Measurements from ENCODE around the gene MBOAT7.

MBOAT7 gene

DNA sequence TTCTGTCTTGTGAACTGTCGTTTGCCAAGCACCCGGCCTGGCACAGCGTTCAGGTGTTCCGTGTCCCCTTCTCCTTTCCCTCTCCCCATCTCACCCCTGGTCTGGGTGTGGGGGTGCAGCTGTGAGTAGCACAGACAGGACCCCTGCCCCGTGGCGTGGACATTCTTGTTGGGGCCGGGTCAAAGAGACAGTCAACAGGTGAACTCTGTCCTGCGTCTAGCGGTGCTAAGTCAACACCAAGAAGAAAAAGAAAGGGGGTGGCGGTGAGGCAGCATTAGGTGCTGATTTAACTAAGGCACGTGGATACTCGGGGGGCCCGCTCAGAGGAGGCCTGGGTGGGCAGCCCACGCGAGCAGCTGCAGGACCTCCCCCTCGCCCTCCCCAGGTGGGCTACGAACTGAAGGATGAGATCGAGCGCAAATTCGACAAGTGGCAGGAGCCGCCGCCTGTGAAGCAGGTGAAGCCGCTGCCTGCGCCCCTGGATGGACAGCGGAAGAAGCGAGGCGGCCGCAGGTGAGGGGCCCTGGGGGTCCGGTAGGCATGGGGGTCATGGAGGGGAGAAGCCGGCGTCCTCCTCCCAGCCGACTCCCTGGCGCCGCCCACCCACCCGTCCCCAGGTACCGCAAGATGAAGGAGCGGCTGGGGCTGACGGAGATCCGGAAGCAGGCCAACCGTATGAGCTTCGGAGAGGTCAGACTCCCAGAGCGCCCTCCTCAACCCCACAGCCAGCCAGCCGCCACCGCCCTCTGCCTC, 61.5 kb downstream of the MBOAT7 start:
- Histone ChIP-seq H3K27ac (ENCODE audit: low read length) (no peak overlapping the region), H3K9me3 (ENCODE audit: insufficient read depth, low read depth, low read length) (no peaks in the 10 kb centered on the region), H3K4me1 (ENCODE audit: insufficient read depth, low read length) (no peaks in the 10 kb centered on the region), H3K36me3 (ENCODE audit: insufficient read depth, low read depth, low read length) (peaks cover 72% of the 10 kb centered on the region), H3K27me3 (ENCODE audit: insufficient read depth, low read length) (no peaks in the 10 kb centered on the region), H3K4me3 (ENCODE audit: low read length) (no peak overlapping the region), H3K9ac (ENCODE audit: low read depth, low read length) (no peak overlapping the region)

DNA sequence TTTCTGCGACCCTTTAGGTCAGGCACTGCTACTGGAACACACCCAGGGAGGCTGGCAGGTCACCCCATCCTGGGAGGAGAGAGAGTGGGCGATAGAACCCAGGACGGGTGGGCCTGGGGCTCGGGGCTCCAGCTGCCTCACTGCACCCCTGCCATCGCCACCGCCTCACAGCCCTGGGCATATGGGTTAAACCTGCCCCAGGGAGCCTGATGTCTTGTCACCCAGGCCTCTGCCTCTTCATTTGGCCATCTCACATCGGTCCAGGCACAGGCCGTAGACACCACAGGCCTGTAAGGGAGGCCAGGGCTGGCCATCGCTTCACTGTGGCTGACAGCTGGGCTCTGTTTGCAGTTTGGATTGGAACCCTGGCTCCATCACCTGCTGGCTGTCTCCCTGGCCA, 63.7 kb downstream of the MBOAT7 start:
- H3K4me3 ChIP-seq (ENCODE audit: low read length), result no peak overlapping the region
- H3K4me1 ChIP-seq (ENCODE audit: insufficient read depth, low read length), result no peaks in the 10 kb centered on the region
- no peak overlapping the region for H3K27ac ChIP-seq (ENCODE audit: low read length)
- H3K36me3 ChIP-seq (ENCODE audit: insufficient read depth, low read depth, low read length), result peaks cover 77% of the 10 kb centered on the region
- H3K27me3 ChIP-seq (ENCODE audit: insufficient read depth, low read length), result no peaks in the 10 kb centered on the region
- H3K9ac ChIP-seq (ENCODE audit: low read depth, low read length), result no peak overlapping the region
- no peaks in the 10 kb centered on the region for H3K9me3 ChIP-seq (ENCODE audit: insufficient read depth, low read depth, low read length)

DNA sequence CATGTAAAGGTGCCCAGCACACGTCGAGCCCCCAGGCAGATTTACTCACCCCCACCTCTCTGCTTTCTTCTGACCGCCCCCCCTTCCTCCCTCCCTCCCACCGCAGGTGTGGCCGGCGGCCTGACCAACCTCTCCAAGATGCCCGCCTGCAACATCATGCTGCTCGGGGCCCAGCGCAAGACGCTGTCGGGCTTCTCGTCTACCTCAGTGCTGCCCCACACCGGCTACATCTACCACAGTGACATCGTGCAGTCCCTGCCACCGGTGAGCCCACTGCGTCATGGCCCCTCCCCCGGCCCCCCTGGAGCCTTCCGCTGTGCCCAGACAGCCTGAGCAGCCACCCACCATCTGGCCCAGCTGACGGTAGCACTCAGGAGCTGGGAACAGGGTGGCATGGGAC, 65.0 kb downstream of the MBOAT7 start:
- H3K9ac ChIP-seq (ENCODE audit: low read depth, low read length), result no peak overlapping the region
- no peaks in the 10 kb centered on the region for H3K27me3 ChIP-seq (ENCODE audit: insufficient read depth, low read length)
- H3K4me1 ChIP-seq (ENCODE audit: insufficient read depth, low read length), result no peaks in the 10 kb centered on the region
- no peak overlapping the region for H3K27ac ChIP-seq (ENCODE audit: low read length)
- no peak overlapping the region for H3K4me3 ChIP-seq (ENCODE audit: low read length)
- no peaks in the 10 kb centered on the region for H3K9me3 ChIP-seq (ENCODE audit: insufficient read depth, low read depth, low read length)
- peaks cover 83% of the 10 kb centered on the region for H3K36me3 ChIP-seq (ENCODE audit: insufficient read depth, low read depth, low read length)

DNA sequence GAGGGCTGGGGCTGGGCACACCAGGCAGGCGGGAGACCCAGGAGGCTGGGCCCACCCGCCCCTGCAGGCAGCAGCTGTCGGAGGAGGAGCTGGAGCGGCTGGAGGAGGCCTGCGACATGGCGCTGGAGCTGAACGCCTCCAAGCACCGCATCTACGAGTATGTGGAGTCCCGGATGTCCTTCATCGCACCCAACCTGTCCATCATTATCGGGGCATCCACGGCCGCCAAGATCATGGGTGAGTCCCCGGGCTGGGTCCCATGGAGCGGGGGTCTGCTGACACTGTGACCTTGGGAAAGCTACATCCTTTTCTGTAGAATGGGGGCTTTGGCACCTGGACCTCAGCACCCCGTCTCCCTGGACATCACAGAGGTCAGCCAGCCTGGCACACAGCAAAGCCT, 65.7 kb downstream of the MBOAT7 start:
- Histone ChIP-seq H3K27ac (ENCODE audit: low read length) (no peak overlapping the region), H3K4me3 (ENCODE audit: low read length) (no peak overlapping the region), H3K9ac (ENCODE audit: low read depth, low read length) (no peak overlapping the region), H3K36me3 (ENCODE audit: insufficient read depth, low read depth, low read length) (peaks cover 81% of the 10 kb centered on the region), H3K4me1 (ENCODE audit: insufficient read depth, low read length) (no peaks in the 10 kb centered on the region), H3K27me3 (ENCODE audit: insufficient read depth, low read length) (no peaks in the 10 kb centered on the region), H3K9me3 (ENCODE audit: insufficient read depth, low read depth, low read length) (no peaks in the 10 kb centered on the region)

Data from iPS-20b (cell line).